ENCODE measurements around the gene TSSK3. TPM values are rescaled to one million over a fixed set of nuclear protein-coding genes. Genes with fewer than 3 reads are reported as not detected.

Gene TSSK3
- total RNA-seq, 1 experiment from 2014 or later = 1.6 TPM

- Histone ChIP-seq H3K9me3 (ENCODE audit: control insufficient read depth, low read depth, low read length) (no peaks in the 10 kb centered on the region), H2BK120ac (ENCODE audit: low read depth, low read length, poor library complexity, severe bottlenecking) (no peak overlapping the region), H3K18ac (ENCODE audit: insufficient read length, low read depth, low read length) (no peak overlapping the region), H2BK12ac (ENCODE audit: insufficient read length, low read depth, low read length) (no peak overlapping the region), H2BK5ac (ENCODE audit: insufficient read length, low read length) (no peak overlapping the region), H2AK5ac (ENCODE audit: insufficient read length, low read length) (no peak overlapping the region), H3K9ac (ENCODE audit: extremely low read depth, insufficient read length, low read length) (no peak overlapping the region), H3K23ac (ENCODE audit: insufficient read length, low read depth, low read length) (no peak overlapping the region), H3K14ac (ENCODE audit: insufficient read depth, low read length) (no peak overlapping the region), H3K4ac (ENCODE audit: low read depth, low read length) (no peak overlapping the region), H4K20me1 (ENCODE audit: control insufficient read depth, insufficient read depth, insufficient read length) (no peaks in the 10 kb centered on the region), H3K79me1 (ENCODE audit: insufficient read depth, low read depth, low read length, poor library complexity, severe bottlenecking) (no peaks in the 10 kb centered on the region), H3K27ac (ENCODE audit: insufficient read length, low read depth, low read length) (no peak overlapping the region), H3K4me1 (ENCODE audit: insufficient read depth, low read length) (no peaks in the 10 kb centered on the region), H3K56ac (ENCODE audit: insufficient read length, low read depth, low read length) (no peak overlapping the region), H3K4me2 (ENCODE audit: insufficient read depth, insufficient read length, low read length) (no peak overlapping the region), H2BK15ac (ENCODE audit: low read depth, low read length) (no peak overlapping the region), H4K5ac (ENCODE audit: insufficient read length, low read depth, low read length) (no peak overlapping the region), H4K91ac (ENCODE audit: insufficient read length, low read depth, low read length) (no peak overlapping the region), H3K79me2 (ENCODE audit: insufficient read depth, low read length) (no peaks in the 10 kb centered on the region), H3K27me3 (ENCODE audit: insufficient read depth, low read length) (no peaks in the 10 kb centered on the region), H2AFZ (ENCODE audit: low read length) (no peak overlapping the region), H2BK20ac (ENCODE audit: low read depth, low read length, poor library complexity, severe bottlenecking) (no peak overlapping the region), H3K23me2 (ENCODE audit: insufficient read length, low read depth, low read length, poor library complexity, severe bottlenecking) (no peaks in the 10 kb centered on the region), H3T11ph (ENCODE audit: low read length) (no peak overlapping the region), H4K8ac (replicated peaks; ENCODE audit: insufficient read length, low read depth, low read length) (no peak overlapping the region)
- no peak for DNase-seq
- no peaks in the 10 kb centered on the region; a peak in 1 of 5 replicates for H3K9me3 Mint-ChIP-seq
- whole genome bisulfite sequencing (ENCODE audit: extremely low coverage, insufficient read length, low lambda C conversion rate) = no CpG with 5 or more reads among the region's 13 CpGs
- no peak overlapping the region for H3K4me3 Mint-ChIP-seq
- no peaks in the 10 kb centered on the region for H3K4me1 Mint-ChIP-seq
- no peaks in the 10 kb centered on the region for H3K27me3 Mint-ChIP-seq (ENCODE audit: low read depth)
- TF ChIP-seq, protein P1, sequence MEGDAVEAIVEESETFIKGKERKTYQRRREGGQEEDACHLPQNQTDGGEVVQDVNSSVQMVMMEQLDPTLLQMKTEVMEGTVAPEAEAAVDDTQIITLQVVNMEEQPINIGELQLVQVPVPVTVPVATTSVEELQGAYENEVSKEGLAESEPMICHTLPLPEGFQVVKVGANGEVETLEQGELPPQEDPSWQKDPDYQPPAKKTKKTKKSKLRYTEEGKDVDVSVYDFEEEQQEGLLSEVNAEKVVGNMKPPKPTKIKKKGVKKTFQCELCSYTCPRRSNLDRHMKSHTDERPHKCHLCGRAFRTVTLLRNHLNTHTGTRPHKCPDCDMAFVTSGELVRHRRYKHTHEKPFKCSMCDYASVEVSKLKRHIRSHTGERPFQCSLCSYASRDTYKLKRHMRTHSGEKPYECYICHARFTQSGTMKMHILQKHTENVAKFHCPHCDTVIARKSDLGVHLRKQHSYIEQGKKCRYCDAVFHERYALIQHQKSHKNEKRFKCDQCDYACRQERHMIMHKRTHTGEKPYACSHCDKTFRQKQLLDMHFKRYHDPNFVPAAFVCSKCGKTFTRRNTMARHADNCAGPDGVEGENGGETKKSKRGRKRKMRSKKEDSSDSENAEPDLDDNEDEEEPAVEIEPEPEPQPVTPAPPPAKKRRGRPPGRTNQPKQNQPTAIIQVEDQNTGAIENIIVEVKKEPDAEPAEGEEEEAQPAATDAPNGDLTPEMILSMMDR (conservative IDR thresholded peaks at IDR 0.05) = no peak
- no peak overlapping the region for H3K27ac Mint-ChIP-seq
- peaks cover 14 to 54% (median 50%) of the 10 kb centered on the region in 3 experiments for H3K36me3 Mint-ChIP-seq (ENCODE audit: insufficient read depth in 1 of 3, low read depth in 3 of 3)
Observed at GRCh38 chr1:32386676-32387392, 24.5 kb downstream of the TSSK3 start.

Data from H9 (cell line).